Measurements from ENCODE around the gene HDDC2.
"Not testable (repeated sequence)": the region's sequence is repeated elsewhere in the genome, so short reads cannot be mapped to it uniquely, and the experiment has no call there.

The HDDC2 gene

DNA sequence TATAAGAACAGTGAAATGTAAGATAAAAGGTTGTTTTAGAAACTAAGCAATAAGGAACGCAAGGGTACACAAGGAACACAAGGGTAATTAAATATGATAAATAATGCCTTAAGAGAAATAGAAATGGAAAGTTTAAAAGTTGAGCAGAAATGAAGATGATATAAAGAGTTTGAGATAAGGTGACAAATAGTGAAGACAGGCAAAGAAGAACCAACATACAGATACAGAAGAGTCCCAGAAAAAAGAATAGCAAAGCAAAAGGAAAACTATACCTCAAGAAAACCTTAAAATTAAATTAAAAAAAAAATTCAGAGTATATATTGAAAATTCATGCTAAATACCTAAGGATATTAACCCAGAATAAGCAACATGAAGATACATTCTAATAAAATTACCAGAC, 16.4 kb downstream of the HDDC2 start:
- Histone ChIP-seq H3K4me3 (no peak overlapping the region), H3K27ac (no peak overlapping the region)
- no peak for DNase-seq (ENCODE audit: low spot score)
- TF ChIP-seq, protein P1, sequence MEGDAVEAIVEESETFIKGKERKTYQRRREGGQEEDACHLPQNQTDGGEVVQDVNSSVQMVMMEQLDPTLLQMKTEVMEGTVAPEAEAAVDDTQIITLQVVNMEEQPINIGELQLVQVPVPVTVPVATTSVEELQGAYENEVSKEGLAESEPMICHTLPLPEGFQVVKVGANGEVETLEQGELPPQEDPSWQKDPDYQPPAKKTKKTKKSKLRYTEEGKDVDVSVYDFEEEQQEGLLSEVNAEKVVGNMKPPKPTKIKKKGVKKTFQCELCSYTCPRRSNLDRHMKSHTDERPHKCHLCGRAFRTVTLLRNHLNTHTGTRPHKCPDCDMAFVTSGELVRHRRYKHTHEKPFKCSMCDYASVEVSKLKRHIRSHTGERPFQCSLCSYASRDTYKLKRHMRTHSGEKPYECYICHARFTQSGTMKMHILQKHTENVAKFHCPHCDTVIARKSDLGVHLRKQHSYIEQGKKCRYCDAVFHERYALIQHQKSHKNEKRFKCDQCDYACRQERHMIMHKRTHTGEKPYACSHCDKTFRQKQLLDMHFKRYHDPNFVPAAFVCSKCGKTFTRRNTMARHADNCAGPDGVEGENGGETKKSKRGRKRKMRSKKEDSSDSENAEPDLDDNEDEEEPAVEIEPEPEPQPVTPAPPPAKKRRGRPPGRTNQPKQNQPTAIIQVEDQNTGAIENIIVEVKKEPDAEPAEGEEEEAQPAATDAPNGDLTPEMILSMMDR (IDR thresholded peaks at IDR 0.05) = no peak

- H3K4me3 ChIP-seq; H3K27ac ChIP-seq; DNase-seq (ENCODE audit: low spot score): not testable (repeated sequence)
Observed at GRCh38 chr6:125282470-125282869, 19.3 kb downstream of the HDDC2 start.

DNA sequence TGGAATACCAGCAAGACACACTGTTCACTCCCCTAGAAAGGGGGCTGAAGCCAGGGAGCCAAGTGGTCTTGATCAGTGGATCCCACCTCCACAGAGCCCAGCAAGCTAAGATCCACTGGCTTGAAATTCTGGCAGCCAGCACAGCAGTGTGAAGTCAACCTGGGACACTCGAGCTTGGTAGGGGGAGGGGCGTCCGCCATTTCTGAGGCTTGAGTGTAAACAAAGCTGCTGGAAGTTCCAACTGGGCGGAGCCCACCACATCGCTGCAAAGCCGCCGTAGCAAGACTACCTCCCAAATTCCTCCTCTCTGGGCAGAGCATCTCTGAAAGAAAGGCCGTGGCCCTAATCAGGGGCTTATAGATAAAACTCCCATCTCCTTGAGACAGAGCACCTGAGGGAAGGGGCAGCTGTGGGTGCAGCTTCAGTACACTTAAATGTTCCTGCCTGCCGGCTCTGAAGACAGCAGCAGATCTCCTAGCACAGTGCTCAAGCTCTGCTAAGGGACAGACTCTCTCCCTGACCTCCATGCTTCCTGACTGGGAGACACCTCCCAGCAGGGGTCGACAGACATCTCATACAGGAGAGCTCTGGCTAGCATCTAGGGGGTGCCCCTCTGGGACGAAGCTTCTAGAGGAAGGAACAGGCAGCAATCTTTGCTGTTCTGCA, 21.3 kb downstream of the HDDC2 start:
- H3K27ac ChIP-seq; DNase-seq (ENCODE audit: low spot score); H3K4me3 ChIP-seq: not testable (repeated sequence)

GRCh38 chr6:125279961-125280360, 21.8 kb downstream of the HDDC2 start:
- Histone ChIP-seq H3K4me3 (no peak overlapping the region), H3K27ac (no peak overlapping the region)
- TF ChIP-seq, protein P1 (IDR thresholded peaks at IDR 0.05) = no peak
- DNase-seq (ENCODE audit: low spot score) = no peak

- H3K27ac ChIP-seq = no peak overlapping the region
- DNase-seq (ENCODE audit: low spot score) = no peak
- H3K4me3 ChIP-seq = no peak overlapping the region
- TF ChIP-seq, protein P1 (IDR thresholded peaks at IDR 0.05) = no peak
Observed at GRCh38 chr6:125277838-125278237, 23.9 kb downstream of the HDDC2 start.

- DNase-seq (ENCODE audit: low spot score) = no peak
- Histone ChIP-seq H3K4me3 (no peak overlapping the region), H3K27ac (no peak overlapping the region)
- TF ChIP-seq, protein P1 (IDR thresholded peaks at IDR 0.05) = no peak
Observed at GRCh38 chr6:125275779-125276178, 26.0 kb downstream of the HDDC2 start.

DNA sequence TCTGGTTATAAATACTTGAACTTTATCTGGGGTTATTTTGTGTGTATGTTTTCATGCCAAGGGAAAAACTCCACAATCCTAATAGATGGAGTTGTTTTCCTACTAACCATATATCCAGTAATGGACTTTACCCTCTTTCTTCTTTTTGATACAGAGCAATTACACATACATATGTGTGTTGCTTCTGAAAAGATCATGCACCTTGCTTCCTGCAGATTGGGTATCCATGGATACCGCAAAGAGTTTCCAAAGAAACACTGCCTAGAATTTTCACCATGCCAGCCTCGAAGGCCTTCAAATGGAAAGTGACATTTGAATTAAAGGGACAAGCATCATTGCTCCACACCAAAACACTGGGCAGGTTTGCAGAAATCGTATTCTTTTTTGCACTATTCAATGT, 26.8 kb downstream of the HDDC2 start:
- H3K27ac ChIP-seq = no peak overlapping the region
- DNase-seq (ENCODE audit: low spot score) = no peak
- no peak overlapping the region for H3K4me3 ChIP-seq
- TF ChIP-seq, protein P1 (IDR thresholded peaks at IDR 0.05) = no peak

DNA sequence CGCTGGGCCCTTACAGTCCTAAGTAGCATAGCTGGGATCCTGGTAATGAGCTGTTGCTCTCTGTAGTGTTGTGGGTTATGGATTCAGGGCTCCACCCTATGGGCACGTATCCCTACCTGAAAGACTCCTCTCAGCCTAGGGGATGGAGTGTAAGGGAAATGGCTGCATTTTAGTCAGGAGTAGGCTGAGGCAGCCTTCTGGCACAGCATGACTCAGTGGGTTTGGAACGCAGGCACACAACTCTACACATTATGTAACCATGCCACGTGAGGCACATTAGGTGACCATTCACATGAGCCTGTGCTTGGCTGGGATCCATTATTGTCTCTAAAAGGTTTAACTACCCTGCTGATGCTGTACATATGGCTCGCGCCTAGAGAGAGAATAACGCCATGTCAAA, 27.8 kb downstream of the HDDC2 start:
- Histone ChIP-seq H3K4me3 (no peak overlapping the region), H3K27ac (no peak overlapping the region)
- TF ChIP-seq, protein P1 (IDR thresholded peaks at IDR 0.05) = no peak
- no peak for DNase-seq (ENCODE audit: low spot score)
